HG03175 (cell line): Measurements from ENCODE around the gene FOXD4L6.
"Not testable (repeated sequence)": the region's sequence is repeated elsewhere in the genome, so short reads cannot be mapped to it uniquely, and the experiment has no call there.

ENCODE experiments used
- ATAC-seq: cut with Tn5 transposase; IDR thresholded peaks from one replicate; pipeline ENCODE4 v1.9.1; 2021; ENCODE audit warnings: mild to moderate bottlenecking, moderate library complexity; ENCODE audit not compliant: unreplicated experiment

FOXD4L6 gene

GRCh38 chr9:41104542-41104941, 23.9 kb downstream of the FOXD4L6 start:
- ATAC-seq, result not testable (repeated sequence)

- ATAC-seq, result not testable (repeated sequence)
Observed at GRCh38 chr9:41100508-41100907, 28.0 kb downstream of the FOXD4L6 start.

GRCh38 chr9:41098759-41099158, 29.7 kb downstream of the FOXD4L6 start:
- not testable (repeated sequence) for ATAC-seq

- ATAC-seq, result not testable (repeated sequence)
Observed at GRCh38 chr9:41095060-41095459, 33.4 kb downstream of the FOXD4L6 start.

- not testable (repeated sequence) for ATAC-seq
Observed at GRCh38 chr9:41094010-41094773, 34.3 kb downstream of the FOXD4L6 start.

GRCh38 chr9:41090922-41091321, 37.6 kb downstream of the FOXD4L6 start:
- not testable (repeated sequence) for ATAC-seq

- not testable (repeated sequence) for ATAC-seq
Observed at GRCh38 chr9:41090386-41090785, 38.1 kb downstream of the FOXD4L6 start.

GRCh38 chr9:41088450-41089059, 39.9 kb downstream of the FOXD4L6 start:
- peak; percentile 64 for ATAC-seq

- ATAC-seq, result not testable (repeated sequence)
Observed at GRCh38 chr9:41087929-41088328, 40.6 kb downstream of the FOXD4L6 start.

- ATAC-seq, result not testable (repeated sequence)
Observed at GRCh38 chr9:41087157-41087780, 41.2 kb downstream of the FOXD4L6 start.

- ATAC-seq, result not testable (repeated sequence)
Observed at GRCh38 chr9:41086685-41087084, 41.8 kb downstream of the FOXD4L6 start.

- ATAC-seq, result not testable (repeated sequence)
Observed at GRCh38 chr9:41086215-41086614, 42.3 kb downstream of the FOXD4L6 start.

GRCh38 chr9:41082358-41082757, 46.1 kb downstream of the FOXD4L6 start:
- ATAC-seq, result not testable (repeated sequence)

- not testable (repeated sequence) for ATAC-seq
Observed at GRCh38 chr9:41079464-41079863, 49.0 kb downstream of the FOXD4L6 start.

- not testable (repeated sequence) for ATAC-seq
Observed at GRCh38 chr9:41077586-41077985, 50.9 kb downstream of the FOXD4L6 start.
